HG03520 (cell line): ENCODE measurements around the gene GARNL3.

ENCODE experiments used
- ATAC-seq: cut with Tn5 transposase; IDR thresholded peaks from one replicate; pipeline ENCODE4 v1.9.1; 2021; ENCODE audit warnings: mild to moderate bottlenecking, moderate library complexity; ENCODE audit not compliant: unreplicated experiment

The GARNL3 gene

DNA sequence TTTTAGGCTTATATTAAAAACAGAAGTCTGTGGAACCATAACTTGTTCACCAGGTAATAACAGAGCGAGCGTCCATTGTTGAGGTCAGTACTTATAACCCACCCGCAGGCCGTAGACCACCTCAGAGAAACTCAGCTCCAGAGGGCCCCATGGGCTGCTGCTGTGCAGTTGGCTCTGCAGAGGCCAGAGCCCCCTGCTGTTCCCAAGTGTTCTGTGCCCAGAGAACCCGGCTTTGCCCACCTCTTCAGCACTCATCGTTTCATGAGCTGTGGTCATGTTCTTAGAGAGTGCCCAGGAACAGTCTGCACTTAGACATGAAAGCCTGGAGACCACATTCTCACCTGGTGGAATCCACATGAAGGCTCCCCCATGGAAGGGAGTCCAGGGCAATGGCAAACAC, 82.0 kb downstream of the GARNL3 start:
- no peak for ATAC-seq

DNA sequence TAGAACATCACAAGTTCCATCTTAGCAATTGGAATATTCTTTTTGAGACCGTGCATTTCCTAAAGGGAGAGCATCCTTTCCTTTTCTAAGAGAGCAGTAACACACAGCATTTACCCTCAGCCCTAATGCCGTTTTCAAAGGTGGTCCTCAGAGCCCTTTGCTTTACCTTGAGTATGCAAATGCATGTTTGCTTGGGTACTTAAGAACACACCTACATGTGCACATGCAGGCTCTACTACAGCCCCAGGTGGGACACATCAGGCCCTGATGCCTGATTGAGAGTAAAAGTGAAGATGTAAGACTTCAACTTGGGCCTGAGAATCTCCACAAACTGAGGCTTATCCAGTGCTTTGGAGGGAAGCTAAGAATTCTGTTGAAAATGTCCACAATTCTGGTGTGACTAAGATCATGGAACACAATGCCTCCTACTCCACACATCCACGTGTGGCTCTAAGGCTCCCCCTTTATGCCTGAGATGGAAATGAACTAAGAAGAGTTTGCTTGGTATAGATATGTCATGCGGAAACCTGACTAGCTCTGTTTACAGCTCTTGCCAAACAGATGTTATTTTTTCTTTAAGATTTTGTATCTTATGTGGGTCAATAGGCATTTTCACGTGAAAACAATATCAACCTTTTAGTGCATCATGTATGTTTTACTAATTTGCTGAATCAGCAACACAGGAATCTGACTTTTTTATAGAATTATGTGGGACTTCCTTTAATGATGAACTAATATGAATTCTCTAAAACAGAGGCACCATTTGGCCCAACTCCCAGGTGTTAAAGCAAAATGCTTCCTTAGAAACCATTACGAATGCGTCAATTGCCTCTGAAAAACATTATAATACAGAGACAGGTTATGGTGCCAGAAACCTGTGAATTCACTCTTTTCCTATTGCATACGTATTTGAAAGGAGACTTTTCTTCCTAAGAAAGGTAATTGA, 83.5 kb downstream of the GARNL3 start:
- ATAC-seq = no peak

DNA sequence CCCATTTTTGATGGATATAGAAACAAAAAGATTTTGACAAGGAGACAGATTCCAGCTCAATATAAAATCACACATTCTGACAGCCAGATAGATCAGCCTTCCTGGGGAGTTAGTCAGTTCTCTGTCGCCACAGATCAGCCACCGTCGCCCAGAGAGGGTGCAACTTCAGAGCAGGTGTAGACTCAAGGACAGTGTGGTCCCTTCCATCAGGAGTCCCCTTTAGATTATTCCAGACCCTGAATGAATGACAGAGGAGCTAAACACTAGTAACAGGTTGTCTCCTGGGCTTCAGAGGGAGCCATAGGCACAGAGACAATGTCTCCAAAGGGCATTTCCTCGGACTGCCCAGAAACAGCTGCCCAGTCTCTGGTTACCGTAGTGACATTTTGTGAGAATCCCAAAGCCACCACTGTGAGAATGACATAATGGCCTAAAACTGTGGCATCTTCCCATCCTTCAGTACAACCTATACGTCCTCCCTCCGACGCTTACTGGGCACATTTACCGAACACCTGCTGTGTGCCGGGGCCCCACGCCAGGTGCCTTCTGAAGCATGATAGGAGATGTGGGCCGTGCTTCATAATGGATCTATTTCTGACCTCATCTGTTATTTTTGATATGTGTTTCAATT, 85.0 kb downstream of the GARNL3 start:
- ATAC-seq = no peak

DNA sequence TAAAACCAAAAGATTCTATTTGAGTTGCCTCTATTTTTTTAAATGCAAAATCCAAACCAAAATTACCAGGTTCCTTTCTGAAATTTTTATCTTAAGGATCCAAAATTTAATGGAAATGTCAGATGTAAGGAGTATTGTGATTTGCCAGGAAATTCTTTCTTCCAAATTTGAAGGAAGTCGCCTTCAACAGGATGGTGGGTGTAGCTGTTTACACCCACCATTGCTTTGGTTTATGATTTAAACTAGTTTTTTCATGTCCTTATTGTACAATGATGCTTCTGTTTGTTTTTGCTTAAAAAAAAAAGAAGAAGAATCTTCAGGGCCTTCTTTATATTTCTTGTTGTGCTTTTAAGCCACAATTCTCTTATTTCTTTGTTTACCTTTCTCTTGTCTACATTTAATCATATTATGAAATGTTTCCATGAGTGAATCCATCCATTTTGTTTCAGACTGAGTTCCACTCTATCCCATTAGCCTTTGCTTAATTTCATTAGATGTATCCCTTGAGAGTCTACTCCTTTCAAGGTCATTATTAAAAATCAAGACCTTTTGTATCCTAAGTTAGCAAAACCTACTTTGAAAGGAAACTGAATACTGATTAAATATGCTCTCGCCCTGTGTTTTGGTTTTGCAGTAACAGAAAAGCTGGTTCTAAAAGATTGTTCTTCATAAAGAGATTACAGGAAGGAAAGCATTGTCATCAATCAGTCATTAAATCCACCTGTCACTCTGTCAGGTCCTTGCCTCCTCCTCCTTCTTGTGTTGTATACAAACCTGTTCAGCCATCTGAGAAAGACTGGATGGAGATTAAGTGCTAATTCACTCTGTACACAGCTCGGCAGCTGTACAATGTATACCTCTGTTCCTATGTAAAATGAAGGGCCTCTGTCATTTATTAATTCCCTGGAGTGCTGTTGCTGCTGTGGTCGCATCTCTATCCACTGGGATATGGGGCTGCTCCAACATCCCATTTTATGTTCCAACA, 86.9 kb downstream of the GARNL3 start:
- no peak for ATAC-seq

DNA sequence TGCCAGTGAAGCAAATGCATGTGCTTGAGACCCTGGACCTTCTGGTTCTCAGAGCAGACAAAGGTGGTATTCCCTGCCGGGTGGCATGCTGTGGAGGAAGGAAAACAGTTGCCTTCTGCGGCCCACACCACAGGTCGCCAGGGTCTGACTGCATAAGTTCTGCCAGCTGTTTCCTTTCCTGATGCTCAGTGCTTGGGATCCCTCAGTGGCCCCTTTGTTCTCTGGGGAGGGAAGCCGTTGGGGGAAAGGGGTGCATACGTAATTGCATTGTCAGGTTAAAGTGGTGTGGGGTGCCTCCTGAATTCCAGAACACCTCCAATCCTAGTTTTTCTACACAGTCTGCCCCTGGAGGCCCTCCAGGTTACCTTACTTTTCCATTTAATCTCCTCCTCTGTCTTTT, 89.3 kb downstream of the GARNL3 start:
- ATAC-seq = no peak

DNA sequence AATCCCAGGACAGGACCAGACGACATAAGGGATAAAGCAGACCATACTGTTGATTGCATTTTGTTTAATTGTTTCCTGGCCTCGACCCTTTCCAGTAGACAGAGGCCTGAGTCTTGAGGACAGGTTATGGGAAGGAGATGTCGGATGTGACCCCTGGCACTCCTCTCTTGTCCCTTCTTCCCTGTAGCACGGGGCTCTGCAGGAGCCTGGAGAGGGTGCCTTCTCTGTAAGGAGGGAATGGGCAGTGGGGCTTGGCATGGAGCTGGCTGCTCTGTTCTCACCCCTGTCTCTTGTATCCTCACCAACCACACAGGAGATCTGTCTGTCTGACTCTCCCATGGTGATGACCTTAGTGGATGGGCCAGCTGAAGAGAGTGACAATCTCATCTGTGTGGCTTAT, 92.3 kb downstream of the GARNL3 start:
- no peak for ATAC-seq

DNA sequence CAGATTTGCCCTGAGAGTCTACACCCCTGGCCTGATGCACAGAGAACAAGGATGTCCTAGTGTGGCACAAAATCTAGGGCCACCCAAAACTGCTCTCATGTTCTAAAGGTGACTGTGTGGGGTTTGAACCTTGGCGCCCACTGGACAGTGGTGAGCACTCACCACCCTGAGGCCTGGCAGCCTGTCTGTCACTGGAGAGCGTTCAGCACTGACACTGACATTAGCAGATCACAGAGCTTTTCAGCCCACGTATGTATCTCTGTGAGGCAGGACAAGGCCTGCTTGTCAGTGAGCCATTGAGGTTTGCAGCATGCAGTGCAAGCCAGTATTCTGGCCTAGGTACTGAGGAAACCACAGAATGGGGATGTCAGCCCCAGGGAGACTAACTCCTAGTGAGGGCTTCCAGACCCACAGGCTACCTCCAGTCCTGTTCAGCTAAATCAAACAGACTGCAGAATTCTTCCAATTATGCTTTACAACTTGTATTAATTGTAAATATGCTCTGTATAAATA, 93.5 kb downstream of the GARNL3 start:
- ATAC-seq = no peak

DNA sequence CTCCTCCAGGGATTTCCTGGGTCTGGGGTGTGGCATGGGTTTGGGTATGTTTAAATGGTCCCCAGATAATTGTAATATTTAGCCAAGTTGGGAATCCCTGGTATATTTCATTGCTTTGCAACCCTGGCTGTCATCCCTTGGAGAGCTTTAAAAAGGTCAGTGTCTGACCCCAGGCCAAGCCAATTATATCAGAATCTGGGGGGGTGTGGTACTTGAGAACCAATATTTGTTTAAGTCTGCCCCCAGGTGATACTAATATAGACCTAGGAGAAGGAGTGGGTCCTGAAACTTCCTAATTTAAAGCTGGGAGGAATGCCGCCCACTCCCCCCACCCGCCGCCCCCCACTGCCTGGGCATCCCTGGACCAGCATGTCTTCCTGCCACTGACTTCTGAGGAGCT, 94.2 kb downstream of the GARNL3 start:
- no peak for ATAC-seq

DNA sequence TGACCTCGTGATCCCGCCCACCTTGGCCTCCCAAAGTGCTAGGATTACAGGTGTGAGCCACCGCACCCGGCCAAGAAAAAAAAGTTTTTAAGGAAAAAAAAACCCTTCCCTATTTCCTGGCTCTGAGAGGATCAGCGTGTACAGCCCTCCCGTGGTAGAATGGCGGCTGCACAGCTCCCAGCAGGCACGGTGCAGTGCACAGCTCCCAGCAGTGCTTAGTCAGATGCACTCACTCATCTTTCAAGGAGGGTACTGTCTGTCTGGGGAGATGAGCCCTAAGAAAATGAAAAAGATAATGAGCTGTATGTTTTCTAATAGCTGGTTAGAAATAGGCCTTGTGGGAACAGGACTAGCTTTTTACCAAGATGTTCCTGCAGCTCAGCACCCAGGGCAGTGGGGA, 95.7 kb downstream of the GARNL3 start:
- no peak for ATAC-seq

DNA sequence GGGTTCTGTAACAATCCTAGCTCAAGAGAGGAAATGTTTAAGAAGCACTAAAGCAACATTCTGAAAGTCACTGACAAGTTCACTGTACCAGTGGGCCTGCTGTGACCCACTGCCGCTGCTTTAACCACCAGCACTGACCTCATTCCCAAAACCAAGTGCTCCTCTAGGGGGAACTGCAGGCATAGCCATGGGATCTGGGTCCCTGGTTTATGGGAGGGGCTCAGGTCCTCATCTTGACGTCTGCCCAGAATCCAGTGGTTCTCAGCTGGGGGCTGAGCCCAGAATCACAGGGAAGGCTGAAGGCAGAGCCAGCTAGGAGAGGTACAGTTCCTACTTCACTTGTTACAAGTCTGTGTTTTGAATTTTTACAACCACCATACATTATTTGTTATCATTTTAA, 96.3 kb downstream of the GARNL3 start:
- no peak for ATAC-seq

DNA sequence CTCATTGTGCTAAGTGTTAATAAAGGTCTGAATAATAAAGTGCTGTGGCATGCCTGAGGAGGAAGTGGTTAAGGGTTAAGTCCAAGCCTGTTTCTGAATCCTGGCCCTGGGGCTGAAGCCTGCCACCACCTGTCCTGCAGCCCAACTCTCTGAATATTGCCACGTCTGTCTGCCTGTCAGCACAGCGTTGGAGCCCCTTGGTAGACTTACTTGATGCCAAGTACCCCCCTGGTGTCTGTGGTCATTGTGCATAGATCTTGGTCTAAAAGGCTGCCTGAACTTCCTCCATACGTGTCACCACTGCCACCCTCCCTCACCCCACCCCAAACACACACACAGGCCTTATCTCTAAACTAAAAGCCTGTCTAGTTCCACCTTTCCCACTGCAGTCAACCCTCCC, 97.0 kb downstream of the GARNL3 start:
- ATAC-seq = no peak

DNA sequence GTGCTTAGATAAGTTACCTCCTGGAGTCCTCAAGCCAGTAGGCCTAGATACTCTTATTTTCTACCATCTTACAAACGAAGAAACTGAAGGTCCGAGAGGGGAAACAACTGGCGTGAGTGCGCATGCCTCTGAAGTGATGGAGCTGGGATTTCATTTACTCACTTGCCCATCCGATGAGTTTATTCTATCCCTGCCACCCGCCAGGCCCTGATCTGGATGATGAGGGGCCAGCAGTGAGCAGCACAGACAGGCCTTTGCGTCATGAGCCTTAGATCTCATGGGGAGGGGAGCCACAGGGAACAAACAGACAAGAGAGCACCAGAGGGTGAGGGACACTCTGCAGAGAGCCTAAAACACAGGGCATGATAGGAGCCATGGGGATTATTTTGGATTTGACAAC, 98.3 kb downstream of the GARNL3 start:
- ATAC-seq = no peak

DNA sequence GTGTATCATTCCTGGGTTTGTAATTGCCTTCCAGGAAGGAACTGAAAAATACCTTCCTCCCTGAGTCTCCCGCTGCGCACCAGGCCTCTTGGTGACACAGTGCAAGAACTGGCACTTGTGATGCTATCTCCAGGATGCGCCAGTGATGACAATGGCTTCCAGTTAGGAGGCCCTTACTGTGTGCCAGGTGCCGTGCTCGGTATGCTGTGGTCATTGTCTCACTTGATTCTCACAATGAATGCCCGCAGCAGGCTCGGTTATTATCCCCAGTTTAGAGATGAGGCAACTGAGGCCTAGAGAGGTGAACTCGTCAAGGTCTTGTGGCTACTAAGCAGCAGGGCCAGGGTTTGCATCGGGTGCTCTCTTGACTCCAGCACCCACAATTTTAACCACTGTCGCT, 100.9 kb downstream of the GARNL3 start:
- no peak for ATAC-seq

DNA sequence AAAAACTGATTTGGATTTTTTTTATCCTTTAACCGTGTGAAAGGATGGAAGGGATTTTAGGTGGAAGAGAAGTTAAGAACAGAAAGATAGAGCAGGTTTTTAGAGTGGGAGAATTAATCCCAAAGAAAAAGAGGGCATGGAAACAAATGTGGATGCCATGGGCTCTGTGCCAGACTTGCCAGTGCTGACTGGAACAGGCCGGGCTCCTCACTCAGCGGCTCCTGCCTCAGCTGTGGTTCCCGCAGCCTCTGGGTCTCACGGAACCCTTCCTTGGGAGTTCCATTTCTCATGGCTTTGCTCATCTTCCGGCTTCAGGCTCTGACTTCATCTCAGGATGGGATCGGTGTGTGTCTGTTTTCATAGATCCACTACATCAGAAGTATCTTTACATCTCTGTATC, 102.0 kb downstream of the GARNL3 start:
- ATAC-seq = no peak

DNA sequence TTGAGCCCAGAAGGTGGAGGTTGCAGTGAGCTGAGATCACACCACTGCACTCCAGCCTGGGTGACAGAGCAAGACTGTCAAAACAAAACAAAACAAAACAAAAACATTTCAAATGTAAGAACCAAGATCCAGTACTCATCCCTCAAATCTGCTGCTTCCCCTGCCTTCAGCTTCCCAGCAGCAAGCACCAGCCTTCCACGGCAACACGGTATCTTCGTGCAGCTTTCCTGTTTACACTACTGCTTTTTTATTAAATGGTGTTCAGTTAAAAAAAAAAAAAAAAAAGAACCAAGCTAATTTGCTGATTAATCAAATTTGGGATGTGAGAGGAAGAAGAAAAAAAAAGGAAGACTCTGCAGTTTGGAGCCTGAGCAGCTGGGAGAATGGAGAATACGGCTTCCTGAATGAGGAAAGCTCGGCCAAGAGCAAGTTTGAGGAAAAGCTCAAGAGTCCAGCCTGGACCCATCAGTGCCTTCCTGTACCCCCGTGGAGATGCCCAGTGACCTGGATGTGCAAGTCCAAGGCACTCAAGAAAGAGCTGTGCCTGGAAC, 104.4 kb downstream of the GARNL3 start:
- ATAC-seq = no peak

DNA sequence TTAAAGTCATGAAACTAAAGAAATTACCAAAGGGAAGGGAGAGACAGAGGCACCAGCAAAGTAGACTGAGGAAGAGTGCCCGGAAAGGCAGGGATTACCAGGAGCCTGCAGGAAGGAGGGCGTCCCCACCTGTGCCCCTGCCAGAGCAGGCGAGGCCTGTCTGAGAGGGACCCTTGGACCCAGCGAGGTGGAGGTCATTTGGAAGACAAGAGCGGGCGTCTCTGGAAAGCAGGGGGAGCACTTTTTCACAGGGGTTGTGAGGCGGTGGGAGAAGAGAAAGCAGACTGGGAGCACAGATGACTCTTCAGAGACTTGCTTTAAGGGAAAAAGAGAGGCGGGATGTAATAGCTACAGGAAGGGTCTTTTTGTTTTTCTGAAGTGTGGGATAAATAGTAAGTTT, 104.9 kb downstream of the GARNL3 start:
- no peak for ATAC-seq

DNA sequence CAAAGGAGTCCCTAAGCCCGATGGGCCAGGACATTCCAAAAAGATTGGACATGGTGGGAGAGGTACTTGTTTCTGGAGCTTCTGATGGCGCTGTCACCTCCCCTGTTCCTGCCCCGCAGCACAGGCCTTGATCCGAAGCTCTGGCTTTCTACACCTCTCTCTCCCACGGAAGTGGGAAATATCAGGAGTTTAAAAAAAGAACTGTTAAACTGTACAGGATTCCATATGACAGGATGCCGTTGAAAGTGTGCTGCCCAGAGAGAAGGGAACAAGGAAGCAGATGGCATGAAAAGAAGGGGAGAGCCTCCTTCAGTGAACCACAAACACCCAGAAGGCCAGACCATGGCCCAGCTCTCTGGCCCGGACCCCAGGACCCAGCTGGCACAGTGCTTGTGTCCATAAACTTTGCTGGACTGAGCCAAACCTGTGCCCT, 105.6 kb downstream of the GARNL3 start:
- no peak for ATAC-seq

DNA sequence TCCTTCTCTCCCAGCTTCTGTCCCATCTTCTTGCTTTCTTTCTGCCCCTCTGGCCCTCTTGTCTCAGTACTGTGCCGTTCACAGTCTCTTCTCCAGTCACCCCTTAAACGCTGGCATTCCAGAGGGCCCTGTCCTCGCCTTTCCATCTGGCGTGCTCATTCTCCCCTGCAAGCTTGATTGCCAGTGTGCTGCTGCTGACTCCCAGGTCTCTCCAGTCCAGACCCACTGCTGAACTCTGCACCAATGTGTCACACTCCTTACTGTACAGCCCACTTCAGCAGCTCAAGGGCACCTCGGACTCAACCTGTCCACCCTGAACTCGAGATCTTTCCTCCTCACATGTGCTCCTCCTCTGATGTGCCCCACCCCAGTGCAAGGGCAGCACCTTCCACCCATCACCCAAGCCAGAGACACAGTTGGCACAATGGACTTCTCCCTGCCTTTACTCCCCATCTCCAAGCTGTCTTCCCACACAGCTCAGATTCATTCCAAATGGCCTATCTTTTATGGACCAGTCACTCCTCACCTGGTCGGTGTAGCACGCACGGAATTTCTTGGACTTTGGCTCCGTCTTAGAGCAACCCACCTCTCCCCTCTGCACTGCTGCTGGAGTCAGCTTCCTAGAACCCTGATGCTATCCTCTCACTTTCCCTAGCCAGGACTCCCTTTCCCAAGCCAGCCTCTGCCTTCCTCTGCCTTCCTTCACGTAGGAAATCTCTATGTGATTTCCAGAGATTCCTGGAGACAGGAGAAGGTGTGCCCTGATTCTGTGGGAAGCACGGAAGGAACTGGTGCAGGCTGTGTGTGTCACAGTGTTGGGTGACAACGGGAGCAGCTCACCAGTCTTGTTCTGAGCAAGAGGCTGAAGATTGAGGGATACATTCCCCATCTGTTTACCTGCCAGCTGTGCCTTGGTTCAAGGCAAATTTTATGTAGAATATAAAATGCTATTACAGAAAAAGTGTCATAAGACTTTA, 106.4 kb downstream of the GARNL3 start:
- ATAC-seq = no peak

DNA sequence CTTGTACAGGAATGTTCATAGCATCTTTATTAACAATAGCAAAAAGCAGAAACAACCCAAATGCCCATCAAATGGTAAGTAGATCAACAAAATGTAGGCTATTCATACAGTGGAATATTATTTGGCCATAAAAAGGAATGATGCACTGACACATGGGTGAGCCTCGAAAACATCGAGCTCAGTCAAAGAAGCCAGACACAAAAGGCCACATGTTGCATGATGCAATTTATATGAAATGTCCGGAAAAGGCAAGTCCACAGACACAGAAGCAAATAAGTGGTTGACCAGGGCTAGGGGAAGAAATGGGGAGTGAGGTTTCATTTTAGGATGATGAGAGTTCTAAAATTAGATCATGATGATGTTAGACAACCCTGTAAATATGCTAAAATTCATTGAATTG, 115.9 kb downstream of the GARNL3 start:
- ATAC-seq = no peak

DNA sequence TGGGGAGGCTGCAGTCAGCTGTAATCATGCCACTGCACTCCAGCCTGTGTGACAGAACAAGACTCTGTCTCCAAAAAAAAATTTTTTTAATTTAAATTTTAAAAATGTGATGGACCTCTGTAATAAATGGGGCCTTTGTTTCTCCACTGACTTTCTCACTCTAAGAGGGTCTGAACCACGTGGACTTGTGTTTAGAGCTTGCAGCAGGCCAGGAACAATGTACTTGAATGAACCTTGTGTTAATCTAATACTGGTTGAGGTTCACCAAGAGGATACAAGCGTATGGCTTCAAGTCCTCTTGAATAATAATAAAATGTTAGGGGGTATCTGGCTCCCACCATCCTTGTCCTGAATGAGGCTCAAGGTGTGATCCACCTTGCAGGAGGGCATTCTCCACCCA, 118.0 kb downstream of the GARNL3 start:
- ATAC-seq = no peak
